Testis (tissue), 2 donors: ENCODE results near the gene C6orf132.

Experiments
- CTCF ChIP-seq, 3 experiments: fragments of 450-650 bp in 2 of 3; fragments of 200-600 bp in 1 of 3; sonication (generic) in 1 of 3; IDR thresholded peaks; one replicate each; pipeline ENCODE4 v1.5.1; 2016 to 2019; ENCODE audit warnings: antibody characterized with exemption in 3 of 3, mild to moderate bottlenecking in 2 of 3, moderate library complexity in 1 of 3
- POLR2A ChIP-seq: fragments of 450-650 bp; IDR thresholded peaks from one replicate; pipeline ENCODE4 v1.6.1; 2017; ENCODE audit warnings: antibody characterized with exemption, mild to moderate bottlenecking, moderate library complexity

DNA sequence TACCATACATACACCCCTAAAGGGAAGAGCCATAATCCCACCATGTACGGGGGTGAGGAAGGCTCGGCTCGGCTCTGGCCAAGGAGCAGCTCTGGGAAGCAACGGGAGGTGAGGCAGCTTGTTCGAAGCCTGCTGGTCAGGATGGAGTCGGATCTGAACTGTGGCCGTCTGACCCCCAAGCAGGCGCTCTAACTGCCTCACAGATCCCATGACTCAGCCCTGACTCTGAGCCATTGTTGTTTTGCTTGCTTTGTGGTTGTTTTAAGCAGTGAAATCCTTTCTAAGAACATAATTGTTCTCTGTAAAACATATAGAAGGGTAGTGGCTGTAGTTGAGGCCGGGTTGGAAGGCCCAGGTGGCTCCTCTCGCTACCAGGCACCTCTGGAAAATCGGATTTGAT, 10.9 kb downstream of the C6orf132 start:
- TF ChIP-seq POLR2A = no peak
- TF ChIP-seq CTCF (IDR thresholded peaks at IDR 0.05) = no peak
